GM18951 (cell line): Measurements from ENCODE around the gene GPR158.

ENCODE experiments used
- POLR2A ChIP-seq: IDR thresholded peaks from 4 replicates; pipeline ENCODE4 v1.6.1; 2011; ENCODE audit warnings: mild to moderate bottlenecking; ENCODE audit not compliant: insufficient read length, insufficient read depth; ENCODE audit errors: extremely low read depth
- in situ Hi-C: fragments of 300-500 bp; cut with MboI; formaldehyde crosslinking; loops from one replicate; pipeline ENCODE4 v1.12.0; 2022; ENCODE audit warnings: low sequenced_read_pairs, mixed read lengths, inconsistent platforms; ENCODE audit not compliant: unreplicated experiment

Gene GPR158

DNA sequence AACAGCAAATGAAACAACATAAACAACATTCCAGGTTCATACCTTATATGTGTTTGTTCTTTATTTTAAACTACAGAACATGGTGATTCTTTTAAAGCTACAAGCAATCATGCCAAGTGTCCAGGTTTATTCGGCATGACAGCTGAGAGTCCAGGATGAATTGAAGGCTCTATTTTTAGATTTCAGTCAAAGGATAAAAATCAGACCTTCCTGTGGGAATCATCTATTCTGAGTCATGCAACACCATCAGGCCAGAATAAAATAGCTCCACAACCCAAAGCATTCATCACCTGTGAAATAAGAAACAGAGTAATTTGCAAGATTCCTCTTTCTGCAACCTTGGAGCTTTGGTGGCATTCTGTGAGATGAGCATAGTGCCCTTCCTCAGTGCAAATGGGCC, 466.8 kb downstream of the GPR158 start:
- TF ChIP-seq POLR2A, result no peak
- in situ Hi-C loops, result no loop called here

DNA sequence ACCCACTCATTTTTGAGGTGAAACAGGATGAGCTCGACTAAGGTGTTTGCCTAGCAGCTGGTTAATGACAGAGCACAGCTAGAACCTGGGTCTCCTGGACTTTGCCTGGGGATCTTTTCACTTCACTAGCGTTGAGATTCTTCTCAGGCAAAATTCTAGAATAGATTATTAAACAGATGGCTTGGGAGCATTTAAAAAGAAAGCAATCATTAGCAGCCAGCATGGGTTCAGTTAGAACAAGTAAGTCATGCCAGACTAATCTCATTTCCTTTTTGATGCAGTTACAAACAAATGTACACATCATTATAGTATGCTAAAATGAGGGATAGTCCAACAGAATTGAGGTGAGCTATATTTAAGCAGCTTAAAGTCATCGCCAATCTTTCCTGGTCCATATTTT, 467.9 kb downstream of the GPR158 start:
- in situ Hi-C loops, result no loop called here
- TF ChIP-seq POLR2A, result no peak

DNA sequence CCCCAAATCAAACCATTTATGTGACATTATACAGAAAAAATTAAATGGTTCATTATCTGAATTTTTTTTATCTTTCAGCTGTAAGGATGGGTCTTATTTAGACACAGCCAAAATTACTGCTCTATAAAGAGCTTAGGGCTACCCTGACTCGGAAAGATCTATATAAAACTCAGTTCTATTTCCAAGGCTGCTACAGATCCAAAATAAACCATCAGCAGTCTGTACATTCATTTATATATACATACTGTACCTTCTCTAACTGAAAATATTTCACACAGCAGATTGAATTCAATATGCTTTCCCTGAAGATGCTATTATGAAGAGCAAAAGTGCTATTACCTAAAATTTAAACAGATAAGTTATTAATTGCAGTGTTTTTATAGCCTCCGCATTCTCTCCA, 471.6 kb downstream of the GPR158 start:
- TF ChIP-seq POLR2A, result no peak
- in situ Hi-C loops, result no loop called here

DNA sequence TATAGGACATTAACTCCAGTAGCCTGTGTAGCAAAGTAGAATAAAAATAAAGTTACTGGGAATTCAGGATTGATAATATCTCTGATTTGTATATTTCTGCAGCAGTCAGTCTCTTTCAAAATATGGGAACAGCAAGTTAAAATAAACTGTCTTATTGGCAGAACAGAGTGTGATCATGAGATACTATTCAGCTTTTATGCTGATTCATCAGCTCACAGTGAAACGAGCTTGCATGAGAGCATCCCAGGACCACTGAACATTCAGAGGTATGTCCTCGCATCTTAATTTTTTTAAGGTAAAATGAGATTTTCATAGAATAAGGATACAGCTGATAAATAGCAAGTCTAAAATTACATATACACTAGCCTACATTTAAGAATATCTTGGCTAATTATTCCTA, 476.7 kb downstream of the GPR158 start:
- in situ Hi-C loops, result no loop called here

More for the DNA sequence above, 476.7 kb downstream of the GPR158 start:
- TF ChIP-seq POLR2A, result no peak
